Measurements from ENCODE around the gene CHRNA4.
A peak's percentile ranks its signal among the peaks of the same experiment; 100 is the strongest.

Gene CHRNA4

DNA sequence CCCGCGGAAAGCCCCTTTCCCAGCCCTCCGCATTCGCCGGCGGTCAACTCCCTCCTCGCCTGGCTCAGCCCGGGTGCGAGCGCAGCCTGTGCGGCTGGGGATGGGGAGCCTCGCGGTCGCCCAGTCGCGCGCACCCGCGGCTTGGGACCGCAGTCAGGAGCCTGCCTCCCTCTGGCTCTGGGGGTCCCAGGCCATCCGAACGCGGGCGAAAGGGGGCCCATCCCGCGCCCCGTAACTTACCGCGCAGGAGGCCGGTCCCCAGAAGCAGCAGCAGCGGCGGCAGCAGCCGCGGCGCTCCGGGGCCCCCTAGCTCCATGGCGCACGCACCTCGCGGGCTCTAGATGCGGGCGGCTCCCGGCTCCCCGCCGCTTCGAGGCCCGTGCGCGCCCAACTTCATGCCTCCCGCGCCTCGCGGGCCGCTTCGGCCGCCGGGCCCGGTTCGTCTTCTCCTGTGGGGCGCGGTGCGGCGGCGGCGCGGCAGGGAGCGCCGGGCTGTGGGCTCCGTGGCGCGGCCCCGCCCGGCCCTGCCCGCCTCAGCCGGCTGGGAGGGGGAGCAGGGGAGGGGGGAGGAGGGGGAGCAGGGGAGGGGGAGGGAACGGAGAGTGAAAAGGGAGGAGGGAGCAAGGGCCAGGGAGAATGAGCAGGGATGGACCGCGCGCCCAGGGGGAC is at the start of gene CHRNA4:
Gene CHRNA4 (minus strand): TSS at position 500 of the 669 bp plus-strand sequence. CDS start 184 bp downstream, at position 316.
- DNase-seq, result no peak

DNA sequence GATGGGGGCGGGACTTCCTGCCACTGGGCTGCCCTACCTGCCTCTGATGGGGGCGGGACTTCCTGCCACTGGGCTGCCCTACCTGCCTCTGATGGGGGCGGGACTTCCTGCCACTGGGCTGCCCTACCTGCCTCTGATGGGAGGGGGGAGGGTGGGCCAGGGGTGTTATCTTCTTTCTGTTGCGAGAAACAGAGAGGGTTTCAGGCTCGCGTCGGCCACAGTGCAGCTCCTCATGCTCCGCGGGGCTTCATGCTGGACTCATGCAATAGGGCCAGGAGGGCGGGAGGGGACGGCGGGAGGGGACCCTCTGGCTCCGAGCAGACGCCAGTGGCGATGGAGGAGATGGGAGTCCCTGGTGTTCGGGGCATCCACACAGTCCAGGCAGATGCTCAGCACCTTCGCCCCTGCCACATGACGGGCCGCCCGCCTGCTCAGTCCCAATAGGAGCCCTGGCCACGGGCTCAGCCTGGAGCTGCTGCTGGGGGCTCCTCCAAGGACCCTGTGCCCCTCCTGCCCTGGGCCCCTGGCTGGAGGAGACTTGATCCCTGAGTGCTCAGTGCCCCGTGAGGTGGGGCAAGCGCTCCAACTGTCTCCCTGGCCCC is 48.8 kb upstream of the CHRNA4 start:
- no peak for DNase-seq

DNA sequence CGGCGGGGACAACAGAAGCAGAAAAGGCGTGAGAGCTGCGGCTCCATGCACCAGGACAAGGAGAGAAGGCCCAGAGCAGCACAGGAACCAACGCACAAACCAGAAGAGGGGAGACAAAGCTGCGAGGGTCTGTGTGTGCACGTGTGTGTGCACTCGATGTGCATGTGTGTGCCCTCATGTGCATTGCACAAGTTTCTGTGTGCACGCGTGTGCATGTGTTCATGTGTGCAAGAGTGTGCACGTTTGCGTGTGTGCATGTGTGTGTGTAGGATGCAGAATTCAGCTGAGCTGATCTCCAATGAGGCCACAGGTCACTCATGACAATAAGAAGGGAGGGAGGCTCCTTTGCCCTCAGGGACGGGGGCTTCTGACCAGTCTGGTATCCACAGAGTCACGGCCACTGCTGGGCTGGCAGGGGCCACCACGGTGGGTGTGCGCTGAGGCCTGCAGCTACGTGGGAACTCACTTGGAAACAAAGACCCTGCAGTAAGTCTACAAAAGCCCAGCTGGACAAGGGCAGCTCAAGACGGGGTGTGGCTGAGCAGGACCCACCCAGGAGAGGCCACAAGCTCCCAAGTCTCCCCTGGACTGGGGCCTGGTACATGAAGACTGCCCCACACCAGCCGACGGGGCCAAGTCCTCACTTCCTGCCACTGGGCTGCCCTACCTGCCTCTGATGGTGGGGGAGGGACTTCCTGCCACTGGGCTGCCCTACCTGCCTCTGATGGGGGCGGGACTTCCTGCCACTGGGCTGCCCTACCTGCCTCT is 48.1 kb upstream of the CHRNA4 start:
- DNase-seq, result no peak

DNA sequence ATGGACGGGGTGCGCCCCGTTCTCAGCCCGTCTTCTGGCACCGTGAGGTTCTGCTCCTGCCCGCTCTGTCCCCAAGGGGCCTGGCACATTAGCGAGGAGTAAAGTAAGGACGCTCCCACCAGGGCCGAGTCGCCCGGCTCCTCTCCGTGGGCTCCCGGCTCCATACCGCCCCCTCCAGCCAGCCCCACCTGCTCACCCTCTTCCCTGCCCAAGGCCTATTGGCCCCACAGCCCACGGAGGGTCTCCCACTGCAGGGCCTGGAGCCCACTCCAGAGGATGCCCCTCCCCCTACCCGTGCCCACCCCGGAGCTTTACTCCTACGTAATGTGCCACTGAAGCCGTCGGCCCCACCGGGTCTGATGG is 47.5 kb upstream of the CHRNA4 start:
- DNase-seq, result no peak

DNA sequence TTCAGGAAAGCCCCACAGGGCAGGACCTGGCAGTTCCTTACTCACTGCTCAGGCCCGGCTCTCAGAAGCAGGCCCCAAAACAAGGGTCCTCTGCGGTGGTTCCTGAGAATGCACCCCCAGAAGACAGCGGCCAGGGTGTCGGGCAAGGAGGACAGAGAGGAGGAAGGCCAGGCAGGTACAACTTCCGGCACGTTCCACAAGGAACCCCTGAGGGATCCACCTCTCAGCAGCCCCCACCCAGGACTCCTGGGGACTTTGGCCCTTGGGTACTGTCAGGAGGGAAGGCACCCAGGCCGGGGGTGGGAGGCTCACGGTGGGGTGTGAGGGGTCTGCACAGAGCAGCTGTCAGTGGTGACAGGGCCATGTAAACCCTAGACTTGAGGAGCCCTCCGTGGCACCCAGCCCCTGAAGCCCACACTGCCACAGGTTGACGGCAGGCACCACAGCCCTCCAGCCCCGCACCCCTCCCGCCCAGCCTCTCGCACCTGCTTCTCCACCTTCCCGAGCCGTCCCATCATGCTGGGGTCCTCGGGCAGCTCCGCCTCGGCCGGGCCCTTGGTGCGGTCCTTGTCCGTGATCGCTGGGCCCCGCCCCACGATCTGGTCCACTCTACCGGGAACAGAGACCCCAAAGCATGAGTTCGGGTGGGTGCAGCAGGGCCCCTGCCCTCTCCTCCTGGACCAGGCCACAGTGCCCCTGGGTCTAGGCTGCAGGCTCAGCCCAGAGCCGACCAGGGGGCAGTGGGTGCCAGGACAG is 47.0 kb upstream of the CHRNA4 start:
- DNase-seq, result no peak

DNA sequence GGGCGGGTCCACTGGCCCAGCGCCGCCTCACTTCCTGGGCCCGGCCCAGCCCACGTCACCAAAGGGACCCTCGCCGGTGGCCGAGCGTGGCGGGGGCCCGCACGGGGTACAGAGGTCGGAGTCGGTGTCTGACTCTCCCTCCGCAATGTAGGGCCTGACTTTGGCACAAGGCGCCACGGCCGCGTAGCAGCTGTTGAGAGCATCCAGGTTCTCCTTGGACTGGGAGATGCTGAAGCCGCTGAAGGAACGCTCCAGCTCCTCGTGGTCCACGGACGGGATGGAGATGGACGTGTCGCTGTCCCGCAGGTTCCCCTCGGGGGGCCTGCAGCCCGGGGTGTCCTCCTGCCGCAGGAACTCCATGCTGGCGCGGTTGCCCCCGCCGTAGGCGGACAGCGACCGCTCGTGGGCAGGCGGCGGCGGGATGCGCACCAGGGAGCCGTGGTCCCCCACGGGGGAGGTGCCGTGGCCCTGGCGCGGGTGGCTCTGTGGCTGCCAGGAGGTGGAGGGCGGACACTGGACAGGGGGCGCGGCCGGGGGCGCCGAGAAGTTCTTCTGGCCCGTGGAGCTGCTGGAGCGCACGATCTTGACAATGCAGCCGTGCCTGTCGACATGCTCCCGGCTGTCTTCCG is 45.6 kb upstream of the CHRNA4 start:
- DNase-seq, result no peak

DNA sequence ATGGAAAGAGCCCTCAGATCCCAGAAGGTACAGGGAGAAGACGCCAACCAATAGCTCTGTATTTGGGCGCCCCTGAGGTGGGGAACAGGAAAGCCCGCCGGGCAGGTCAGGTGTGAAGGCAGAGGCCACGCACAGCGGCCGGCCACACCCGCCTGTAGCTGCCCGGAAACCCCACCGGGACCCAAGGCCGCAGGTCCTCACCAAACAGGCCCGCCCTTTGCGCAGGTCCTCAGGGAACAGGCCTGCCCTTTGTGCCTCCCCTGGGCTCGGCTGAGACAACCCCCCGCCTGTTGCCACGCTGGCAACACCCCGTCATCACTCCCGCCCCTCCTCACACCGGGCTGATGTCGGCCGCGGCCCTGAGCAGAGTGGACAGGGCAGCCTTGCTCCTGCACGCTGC is 44.9 kb upstream of the CHRNA4 start:
- no peak for DNase-seq

DNA sequence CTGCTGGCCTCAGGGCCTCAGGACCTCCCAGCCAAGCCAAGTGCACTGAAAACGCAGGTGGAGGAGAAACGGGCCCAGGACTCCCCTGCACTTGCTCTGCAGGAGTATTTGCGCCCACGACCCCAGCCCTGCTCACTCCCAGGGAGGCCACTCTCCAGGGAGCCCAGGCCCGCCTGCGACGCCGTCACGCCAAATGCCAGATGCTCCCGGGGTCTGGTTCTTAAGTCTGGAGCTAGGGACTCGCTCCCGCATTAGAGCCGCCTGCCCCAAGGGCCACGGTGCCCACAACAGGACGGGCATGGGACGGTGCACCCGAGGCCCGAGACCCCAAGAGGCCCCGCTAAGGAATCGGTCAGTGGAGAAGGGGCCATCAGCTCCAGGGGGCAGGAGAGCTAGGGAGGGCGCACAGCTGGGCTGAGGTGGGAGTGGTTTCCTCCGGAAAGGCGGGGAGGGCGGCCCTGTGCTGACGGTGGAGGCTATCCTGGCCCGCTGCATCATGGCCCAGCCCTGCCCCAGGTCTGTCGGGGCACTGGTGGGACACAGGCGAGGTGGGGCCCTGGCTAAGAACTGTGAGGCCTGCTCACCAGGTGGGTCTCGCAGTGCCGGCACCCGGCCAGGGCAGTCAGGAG is 44.1 kb upstream of the CHRNA4 start:
- DNase-seq, result no peak

DNA sequence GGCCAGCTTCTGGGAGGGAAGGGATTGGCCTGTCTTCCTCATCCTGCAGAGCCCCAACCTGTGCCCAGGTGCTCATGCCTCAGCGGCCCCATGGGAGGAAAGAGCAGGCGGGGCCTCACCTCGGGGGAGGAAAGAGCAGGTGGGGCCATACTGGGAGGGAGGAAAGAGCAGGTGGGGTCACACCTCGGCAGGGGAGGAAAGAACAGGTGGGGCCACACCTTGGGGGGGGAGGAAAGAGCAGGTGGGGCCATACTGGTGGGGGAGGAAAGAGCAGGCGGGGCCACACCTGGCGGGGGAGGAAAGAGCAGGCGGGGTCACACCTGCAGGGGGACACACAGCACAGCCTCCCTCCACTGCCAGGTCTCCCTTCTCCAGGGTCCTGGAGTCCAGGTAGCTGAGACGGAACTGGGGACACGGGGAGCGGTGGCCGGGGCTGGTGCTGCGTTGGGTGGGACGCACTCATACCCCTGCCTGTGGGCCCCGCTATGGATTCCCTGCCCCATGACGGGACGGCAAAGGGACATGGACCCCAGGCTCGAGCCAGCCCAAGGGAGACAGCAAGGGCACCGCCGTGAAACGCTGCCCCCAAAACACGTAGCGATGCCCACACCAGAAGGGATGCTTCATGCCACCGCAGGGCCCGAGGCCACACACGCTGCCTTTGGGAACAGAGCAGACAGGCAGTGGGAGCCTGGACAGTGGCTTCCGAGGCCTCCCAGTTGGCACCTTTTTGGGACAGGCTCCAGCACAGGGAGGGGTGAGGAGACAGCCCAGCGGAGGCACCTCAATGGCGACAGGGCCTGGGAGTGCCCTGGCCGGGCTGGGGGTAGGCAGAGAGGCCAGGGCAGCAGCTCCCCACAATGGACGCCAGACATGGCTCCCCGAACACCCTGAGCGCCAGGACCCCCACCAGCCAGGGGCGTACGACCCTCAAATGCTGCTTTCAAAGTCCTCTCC is 43.3 kb upstream of the CHRNA4 start:
- DNase-seq, result no peak

DNA sequence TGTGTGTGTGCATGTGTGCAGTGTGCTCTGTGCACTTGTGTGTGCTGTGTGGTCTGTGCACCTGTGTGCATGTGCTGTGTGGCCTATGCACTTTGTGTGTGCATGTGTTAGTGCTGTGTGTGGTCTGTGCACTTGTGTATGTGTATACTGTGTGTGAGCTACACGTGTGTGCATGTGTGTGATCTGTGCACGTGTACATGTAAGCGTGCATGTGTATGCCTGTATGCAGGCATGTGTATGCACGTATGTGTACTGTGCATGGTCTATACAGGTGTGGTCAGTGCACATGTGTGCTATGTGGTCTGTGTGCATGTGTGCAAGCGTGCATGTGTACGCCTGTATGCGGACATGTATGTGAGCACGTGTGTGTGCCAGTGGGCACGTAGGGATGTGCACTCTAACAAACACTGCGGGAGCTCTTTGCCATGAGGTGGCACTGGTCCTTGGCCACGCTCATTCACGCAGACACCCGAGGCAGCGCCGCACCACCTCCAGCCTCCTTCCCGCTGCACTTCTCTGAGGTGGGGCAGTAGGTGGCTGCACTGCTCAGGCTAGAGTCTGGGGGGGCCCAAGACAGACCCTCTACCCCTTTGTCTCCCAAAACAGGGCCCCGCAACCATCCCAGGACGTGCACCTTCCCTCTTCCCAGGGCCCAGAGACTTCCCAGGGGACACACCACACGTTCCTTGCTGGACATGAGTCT is 42.4 kb upstream of the CHRNA4 start:
- DNase-seq, result no peak

DNA sequence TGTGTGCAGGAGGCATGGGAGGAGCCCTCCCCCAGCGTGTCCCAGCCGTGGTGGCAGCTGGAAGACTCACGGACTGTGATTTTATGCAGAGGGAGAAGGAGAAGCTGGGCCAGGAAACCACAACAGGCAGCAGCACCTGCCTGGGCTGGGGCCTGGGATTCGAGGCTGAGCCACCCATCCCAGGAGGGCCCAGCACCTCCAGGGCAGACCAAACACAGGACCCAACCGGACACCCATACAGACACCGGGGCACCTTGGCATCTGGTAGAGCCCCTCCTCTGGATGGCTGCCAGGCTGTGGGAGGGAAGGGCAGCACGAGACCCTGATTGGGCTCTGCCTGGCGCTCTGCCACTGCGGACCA is 41.7 kb upstream of the CHRNA4 start:
- peak; percentile 20 for DNase-seq

DNA sequence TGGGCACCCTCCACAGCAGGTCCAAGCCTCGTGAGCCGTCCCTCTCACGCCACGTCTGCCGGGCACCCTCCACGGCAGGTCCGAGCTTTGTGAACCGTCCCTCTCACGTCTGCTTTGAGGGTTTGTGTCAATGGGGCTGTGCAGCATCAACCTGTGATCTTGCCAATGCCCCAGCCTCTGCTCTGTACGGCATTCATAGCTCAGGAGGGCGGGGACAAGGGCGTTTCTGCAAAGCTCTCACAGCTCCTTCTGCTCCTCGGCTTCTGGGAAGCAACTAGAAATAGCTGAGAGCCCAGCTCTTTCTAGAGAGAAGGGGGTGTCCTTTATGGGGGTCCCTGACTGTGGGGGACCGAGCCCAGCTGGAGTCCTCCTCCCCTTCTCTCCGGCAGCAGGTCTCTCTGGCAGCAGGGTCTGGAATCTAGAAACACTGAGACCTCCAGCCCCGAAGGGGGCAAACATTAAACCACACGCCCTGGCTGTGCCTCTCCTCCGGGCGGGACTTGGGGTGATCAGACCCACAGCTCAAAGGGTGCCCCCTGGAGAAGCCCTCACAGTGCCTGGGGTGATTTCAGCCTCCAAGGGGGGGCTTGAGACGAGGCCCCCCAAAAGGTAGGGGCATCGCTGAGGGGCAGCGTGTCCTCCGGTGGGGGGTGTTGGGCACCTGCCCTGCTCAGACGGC is 41.2 kb upstream of the CHRNA4 start:
- no peak for DNase-seq

DNA sequence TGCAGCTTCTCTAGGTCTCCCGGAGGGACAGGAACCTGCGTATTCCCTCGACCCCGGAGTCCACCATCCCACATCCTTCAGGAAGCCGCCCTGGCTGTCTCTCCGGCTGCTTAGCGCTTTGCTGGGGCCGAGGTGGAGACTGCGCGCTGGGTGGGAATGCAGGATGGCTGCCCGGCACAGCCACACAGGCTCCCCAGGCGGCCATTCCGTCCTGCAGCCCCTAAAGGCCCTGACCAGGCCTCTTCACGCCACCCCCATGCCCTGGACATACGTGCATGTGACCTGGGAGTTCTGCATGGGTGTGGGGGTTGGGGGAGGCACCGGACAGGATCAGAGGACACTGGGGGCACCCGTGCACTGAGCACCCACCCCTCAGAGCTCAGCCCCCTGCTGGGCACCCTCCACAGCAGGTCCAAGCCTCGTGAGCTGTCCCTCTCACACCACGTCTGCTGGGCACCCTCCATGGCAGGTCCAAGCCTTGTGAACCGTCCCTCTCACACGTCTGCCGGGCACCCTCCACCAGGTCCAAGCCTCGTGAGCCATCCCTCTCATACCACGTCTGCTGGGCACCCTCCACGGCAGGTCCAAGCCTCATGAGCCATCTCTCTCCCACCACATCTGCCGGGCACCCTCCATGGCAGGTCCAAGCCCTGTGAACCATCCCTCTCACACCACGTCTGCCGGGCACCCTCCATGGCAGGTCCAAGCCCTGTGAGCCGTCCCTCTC is 40.4 kb upstream of the CHRNA4 start:
- no peak for DNase-seq

DNA sequence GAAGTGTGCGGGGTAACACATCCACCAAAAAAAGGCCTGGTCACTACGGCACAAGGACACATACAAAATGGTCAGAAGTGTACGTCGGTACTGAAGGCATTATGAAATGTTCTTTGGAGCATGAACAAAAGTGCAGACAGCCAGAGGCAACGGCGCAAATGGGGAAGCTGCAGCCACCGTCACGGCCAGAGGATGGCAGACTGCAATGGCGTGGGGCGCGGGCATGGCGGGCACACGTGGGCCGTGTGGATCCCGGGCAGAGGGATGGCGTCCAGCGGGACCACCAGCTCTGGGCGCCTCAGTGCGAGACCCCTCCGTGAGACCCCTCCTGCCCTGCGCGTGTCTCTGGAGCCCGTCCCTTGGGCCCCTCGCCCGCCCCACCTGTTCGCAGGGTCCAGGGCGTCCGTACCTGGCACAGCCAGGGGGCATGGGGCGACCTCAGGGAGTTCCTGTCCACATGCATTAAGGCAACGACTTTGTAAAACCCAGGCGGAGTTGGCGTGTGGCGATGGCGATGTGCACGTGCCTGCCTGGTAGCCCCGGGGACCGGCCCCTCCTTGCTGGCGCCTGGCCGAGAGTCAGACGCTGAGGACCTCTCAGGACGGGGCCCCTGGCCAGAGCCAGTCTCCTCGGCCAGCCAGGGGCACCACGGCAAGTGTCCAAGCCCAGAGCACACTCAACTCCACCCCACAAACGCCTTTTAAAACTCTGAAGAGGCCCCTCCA is 39.5 kb upstream of the CHRNA4 start:
- DNase-seq, result no peak

DNA sequence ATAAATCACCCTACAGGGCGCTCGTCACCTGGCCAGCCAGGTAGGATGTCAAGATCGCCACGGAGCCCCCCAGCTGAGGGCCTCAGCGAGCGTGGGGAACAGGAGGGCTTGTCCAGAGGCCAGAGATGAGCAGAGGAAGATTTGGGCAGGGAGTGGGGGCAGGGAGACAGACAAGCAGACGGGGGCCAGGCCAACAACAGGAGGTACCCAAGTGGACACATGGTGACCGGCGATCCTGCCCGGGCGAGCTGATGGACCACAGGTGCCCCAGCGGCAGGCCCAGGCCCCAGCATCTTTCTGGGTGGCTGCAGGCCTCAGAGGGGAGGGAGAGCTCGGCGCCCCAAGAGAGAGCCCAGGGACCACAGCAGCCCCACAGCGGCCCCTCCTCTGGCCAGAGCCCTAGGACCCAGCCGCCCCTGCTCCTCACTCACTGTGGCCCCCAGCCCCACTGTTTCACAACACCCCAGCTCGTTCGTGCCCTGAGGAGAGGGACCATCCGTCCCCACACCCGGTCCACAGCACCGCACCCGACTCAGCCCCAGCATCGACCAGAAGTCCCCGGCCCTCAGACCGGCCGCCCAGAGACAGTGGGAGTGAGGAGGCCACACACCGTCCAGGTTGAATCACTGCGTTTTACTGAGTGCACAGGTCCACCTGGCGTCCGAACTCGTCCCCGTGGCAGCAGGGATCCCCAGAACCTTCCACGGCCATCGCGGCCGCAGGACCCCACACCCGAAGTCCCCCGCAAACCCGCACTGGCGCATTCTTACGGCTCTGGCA is 38.6 kb upstream of the CHRNA4 start:
- DNase-seq, result no peak

DNA sequence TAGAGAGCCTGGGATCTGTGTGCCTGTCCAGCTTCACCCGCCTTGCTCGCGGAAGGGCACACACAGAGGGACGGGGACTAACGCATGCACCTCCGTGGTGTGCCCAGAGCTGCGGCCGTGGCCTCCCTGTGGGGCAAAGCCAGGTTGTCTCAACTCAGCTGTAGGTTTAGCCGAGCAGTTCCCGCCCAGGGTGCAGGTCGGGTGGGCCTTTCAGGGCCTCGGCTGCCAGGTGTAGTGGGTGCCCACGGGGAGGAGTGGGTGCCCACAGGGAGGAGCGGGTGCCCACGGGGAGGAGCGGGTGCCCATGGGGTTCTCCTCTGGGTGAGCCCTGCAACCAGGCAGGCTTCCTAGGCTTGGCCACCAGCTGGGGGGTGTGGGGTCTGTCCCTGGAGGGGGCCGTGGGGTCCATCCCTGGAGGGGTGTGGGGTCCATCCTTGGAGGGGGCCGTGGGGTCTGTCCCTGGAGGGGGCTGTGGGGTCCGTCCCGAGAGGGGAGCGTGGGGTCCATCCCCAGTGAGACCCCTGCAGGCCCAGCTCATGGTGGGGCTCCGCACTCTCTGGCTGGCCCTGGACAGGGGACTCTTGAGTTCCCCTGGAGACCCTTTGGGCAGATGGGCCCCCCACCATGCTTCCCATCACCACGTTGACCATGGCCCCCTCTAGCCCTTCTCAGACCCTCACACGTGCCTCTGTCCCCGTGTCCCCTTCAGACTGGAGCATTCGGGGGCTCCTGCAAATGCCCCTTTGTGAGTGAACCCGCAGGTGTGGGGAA is 37.8 kb upstream of the CHRNA4 start:
- DNase-seq, result no peak

DNA sequence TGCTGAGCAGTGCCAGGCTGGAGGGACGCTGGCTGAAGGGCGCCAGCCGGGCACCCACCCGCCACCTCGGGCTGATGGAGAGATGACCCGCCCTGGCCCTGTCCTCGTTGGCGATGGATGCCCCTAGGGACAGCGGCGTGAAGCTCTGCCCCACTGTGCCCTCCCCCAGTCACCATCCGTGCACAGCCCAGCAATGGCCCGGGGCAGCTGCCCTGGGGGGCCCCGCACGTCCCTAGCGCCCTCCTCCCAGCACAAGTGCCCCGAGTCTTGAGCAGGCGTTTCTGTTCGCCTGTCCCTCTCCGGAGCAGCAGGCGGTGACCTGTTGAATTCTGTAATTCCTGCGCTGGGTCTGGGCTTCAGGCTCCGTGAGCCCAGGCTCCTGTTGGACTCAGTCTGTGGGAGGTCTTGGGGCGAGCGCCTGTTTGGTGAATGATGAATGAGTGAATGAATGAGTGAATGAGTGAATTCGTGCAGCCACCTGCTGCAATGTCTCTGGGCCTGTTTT is 36.8 kb upstream of the CHRNA4 start:
- no peak for DNase-seq

All from NCI-H1694 treated with DMSO at 0.1 percent for 48 hours (cell line).